Measurements from ENCODE around the gene ADAP1.
"Not testable (repeated sequence)": the region's sequence is repeated elsewhere in the genome, so short reads cannot be mapped to it uniquely, and the experiment has no call there.

Gene ADAP1

GRCh38 chr7:935874-936385 lies 18.6 kb downstream of the ADAP1 start:
- no peak for DNase-seq

DNA sequence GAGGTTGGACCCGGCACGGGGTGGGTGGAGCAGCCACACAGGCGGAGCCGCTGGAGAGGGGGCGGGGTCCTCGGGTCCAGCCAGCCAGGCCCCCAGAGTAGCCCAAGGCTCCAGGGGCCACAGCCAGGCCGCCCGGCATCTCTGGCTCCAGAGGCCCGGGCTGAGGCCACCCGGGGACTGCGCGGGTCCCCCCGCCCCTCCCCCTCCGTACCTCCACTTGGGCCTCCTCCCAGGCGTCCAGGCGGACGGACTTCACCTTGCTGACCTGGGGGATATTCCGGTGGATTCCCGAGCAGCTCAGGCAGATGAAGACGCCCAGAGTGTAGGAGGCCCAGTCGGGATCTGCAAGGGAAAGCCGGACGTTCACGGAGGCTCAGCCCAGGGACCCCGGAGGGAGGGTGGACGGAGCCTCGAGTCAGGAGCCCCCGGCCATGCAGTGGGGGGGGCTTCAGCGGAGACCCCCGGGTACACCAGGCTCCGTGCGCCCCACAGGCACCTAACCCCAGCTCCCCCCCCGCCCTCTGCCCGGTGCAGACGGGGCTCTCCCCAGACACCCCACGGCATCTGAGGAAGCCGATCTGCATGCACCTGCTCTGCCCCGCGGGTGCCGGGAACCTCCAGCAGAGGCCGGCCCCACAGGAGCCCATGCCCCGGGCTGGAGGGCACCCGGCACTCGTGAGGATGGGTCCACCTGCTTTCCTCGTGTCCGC lies 19.2 kb downstream of the ADAP1 start:
- DNase-seq: no peak

GRCh38 chr7:934469-935163 lies 19.9 kb downstream of the ADAP1 start:
- no peak for DNase-seq

DNA sequence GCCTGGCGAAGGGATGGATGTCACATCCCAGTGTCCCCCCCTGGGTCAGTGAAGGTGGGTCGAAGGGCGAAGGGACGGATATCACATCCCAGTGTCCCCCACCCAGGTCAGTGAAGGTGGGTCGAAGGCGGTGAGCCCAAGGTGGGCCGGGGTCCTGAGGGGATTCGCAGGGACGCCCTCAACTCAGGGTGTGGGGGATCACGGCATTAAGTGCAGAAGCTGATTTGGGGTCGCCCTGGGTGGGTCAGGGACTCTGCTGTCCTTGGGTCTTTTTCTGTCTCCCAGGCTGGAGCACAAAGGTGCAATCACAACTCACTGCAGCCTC lies 21.9 kb downstream of the ADAP1 start:
- no peak for DNase-seq

DNA sequence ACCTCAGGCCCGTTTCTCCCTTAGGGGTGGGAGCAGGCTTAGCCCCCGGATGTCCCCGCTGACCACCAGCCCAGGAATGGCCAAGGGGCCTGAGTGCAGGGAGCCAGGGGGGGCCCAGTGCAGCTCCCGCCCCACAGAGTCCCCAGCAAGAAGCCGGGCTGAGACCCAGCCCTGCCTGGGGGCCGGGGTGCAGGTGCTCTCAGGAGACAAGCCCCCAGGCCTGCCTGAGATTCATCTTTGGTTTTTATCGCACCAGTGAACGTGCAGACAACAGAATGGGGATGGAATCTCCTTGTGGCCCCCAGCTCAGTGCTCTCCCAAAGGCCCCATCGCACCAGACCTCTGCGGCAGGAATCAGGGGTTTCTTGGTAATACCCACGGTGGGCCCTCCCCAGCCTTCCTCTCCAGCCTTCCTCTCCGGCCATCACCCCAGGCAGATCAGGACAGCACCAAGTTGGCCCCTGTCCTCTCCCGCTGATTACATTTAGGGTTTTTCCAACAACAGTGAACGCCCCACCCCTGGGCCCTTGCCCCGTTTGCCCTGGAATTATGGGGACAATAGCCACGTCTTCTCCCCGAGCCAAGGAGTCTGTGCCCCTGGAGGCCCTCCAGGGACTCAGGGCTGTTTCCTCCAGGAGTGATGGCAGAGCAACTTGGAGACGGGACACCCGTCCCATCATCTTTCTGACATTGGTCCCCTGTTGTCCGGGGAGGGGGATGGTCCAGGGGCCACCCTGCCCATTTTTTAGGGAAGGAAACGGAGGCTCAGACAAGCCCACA lies 22.4 kb downstream of the ADAP1 start:
- DNase-seq: no peak

DNA sequence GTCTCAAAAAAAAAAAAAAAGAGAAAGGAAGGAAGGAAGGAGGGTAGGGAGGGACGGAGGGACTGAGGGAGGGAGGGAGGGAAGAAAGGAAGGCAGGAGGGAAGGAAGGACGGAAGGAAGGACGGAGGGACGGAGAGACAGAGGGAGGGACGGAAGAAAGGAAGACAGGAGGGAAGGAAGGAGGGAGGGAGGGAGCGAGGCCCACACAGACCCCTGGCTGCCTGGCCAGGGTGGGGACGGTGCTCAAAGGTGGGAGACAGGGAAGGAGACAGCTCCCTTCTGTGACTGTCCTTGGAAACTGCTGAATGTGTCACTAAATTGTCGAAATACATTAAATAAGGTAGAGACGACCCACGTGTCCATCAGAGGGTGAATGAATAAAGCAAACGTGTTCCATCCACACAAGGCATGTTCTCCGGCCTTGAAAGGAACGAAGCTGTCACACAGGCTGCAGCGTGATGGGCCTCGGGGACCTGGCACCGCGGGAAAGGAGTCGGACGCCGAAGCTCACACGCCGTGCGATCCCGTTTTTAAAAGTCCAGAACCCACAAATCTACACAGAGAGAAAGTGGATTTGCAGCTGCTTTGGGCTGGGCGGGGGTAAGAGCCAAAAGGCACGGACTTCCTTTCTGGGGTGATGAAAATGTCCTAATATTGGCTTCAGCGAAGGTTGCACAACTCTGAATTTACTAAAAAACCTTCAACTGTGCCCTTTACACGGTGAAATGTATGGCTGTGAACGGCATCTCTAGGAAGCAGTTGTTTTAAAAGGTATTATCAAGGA lies 23.3 kb downstream of the ADAP1 start:
- no peak for DNase-seq

DNA sequence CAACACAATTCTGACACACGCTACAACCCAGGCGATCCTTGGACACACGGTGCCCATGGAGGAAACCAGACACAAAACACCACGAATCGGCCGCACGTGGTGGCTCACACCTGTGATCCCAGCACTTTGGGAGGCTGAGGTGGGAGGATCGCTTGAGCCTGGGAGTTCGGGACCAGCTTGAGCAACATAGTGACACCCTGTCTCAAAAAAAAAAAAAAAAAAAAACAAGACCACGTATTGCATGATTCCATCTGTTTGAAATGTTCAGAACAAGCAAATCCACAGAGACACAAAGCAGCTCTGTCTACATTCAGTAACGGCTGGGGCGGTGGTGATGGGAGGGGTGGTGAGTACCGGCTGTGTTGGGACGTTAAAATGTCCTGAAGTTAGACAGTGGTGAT lies 25.2 kb downstream of the ADAP1 start:
- peak; percentile 24 for DNase-seq

DNA sequence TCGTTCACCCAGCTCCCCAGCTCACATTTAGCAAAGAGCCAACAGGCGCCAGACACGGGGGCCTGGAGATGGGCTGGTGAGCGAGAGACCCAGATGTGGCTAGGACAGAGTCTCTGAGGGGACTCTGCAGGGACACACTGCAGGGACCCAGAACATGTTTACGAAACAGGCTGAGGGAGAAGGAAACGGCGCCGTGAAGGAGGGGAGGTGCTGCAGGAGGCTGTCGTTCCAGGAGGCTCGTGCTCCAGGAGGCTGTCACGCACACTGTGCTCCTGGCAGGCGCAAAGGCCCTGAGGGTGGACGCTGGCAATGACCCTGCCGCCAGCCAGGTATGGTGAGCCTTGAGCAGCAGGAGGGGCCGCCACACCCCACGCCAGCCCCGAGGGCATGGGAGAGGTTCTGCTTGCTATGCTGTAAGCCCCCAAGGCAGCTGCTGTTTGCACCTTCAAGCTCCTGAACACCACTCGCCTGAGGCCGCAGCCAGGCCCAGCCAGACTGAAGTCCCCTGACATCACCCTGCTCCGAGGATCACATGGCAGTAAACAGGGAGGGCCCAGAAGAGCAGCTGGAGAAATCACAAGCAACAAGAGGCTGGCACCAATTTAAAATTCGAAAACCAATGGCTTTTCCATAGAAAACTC lies 27.3 kb downstream of the ADAP1 start:
- peak; percentile 29 for DNase-seq

- DNase-seq: peak; percentile 27
These were observed 28.1 kb downstream of the ADAP1 start for GRCh38 chr7:926061-927030.

DNA sequence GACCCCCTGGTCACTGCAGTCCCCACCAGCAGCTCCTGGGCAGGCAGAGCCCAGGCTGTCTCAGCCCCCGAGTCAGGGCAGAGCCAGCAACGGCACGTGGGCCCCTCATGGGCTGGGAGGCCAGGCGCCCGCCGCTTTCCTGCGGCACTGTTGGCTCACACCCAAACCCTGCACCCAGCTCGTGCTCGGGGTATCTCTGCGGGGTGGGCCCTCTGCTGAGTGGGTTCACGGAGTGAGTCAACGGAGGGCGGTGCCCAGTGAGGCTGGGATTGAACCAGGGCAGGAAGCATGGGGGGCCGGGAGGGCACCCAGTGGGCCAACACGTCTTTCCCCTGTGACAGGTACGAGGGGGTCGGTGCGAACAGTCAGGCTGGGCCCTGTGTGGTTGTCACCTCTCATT lies 28.9 kb downstream of the ADAP1 start:
- DNase-seq: peak; percentile 30

DNA sequence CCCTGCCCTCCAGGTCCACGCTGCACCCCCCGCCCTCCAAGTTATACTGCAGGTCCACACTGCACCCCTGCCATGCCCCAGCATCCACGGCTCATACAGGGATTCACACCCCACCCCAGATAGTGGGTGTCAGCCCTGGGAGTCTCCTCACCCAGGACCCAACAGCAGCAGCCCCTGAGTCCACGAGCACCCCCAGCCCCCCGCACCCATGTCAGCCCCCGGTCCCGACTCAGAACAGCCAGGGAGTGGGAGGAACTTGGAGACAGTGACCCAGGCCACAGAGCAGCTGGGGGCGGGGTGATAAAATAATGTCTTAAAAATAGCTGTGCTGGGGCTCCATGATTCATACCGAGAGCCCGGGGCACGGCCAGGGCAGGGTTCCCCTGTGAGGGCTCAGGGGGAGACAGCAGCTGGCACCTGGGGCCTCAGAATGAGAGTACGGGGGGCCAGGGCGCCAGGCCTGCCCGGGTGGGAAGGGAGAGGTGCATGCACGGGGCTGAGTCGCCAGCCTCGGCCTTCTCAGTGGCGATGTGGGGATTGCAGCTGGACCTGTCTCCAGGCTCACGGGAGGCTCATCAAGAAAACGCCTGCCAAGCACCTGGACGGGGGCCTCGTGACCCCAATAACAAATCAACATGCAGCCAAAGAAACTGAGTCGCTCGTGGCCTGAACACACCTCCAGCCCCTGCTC lies 29.8 kb downstream of the ADAP1 start:
- DNase-seq: peak; percentile 59

- DNase-seq: not testable (repeated sequence)
These were observed 30.4 kb downstream of the ADAP1 start for GRCh38 chr7:924042-924441.

GRCh38 chr7:923108-924041 lies 31.1 kb downstream of the ADAP1 start:
- peak; percentile 83 for DNase-seq

- DNase-seq: peak; percentile 42
These were observed 32.0 kb downstream of the ADAP1 start for GRCh38 chr7:922334-923107.

DNA sequence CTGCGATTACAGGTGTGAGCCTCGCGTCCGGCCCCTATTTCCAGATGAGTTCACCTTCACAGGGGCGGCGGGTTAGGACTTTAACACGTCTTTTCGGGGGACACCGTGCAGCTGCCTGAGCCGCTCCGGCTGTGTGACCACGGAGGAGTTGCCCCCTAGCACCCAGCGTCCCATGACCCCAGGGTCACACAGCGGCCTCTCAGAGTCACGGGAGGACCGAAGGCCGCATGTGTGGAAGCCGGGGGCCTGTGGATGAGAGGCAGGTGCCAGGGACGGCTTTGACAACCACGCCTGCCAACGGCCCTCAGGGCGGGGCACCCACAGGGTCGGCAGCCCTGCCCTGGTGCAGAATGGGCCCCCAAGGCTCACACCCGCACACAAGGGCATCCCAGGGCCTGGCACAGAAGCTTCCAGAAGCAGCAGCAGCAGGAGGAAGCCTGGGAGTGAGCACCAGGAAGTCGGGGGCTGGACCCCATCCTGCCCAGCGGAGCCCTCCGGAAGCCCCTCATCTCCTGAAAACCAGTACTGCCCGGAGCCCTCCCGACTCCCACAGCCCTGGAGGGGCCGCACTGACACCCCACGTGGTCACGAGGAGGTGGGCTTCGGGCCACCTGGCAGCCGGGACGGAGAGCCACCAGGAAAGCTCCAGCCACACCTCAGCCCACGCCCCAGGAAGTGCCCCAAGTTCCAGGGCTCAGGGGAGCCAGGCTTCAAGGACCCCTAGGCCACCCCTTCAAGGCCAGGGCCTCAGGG lies 32.7 kb downstream of the ADAP1 start:
- peak; percentile 38 for DNase-seq

- DNase-seq: peak; percentile 20
These were observed 33.4 kb downstream of the ADAP1 start for GRCh38 chr7:921071-921461.

- DNase-seq: peak; percentile 39
These were observed 34.0 kb downstream of the ADAP1 start for GRCh38 chr7:920351-921070.
